Measurements from ENCODE around the gene GNG12.

GNG12 gene

GRCh38 chr1:67816095-67816475 lies 17.2 kb downstream of the GNG12 start:
- no peak for DNase-seq (ENCODE audit: extremely low read depth in 1 of 2, low read depth in 1 of 2)

GRCh38 chr1:67815303-67816094 lies 17.8 kb downstream of the GNG12 start:
- no peak for DNase-seq (ENCODE audit: extremely low read depth in 1 of 2, low read depth in 1 of 2)

- no peak for DNase-seq (ENCODE audit: extremely low read depth in 1 of 2, low read depth in 1 of 2)
These were observed 19.0 kb downstream of the GNG12 start for GRCh38 chr1:67814121-67814772.

GRCh38 chr1:67812226-67812625 lies 21.0 kb downstream of the GNG12 start:
- DNase-seq (ENCODE audit: extremely low read depth in 1 of 2, low read depth in 1 of 2): no peak

- no peak for DNase-seq (ENCODE audit: extremely low read depth in 1 of 2, low read depth in 1 of 2)
These were observed 21.5 kb downstream of the GNG12 start for GRCh38 chr1:67811781-67812180.

- DNase-seq (ENCODE audit: extremely low read depth in 1 of 2, low read depth in 1 of 2): no peak
These were observed 23.4 kb downstream of the GNG12 start for GRCh38 chr1:67809887-67810286.

- DNase-seq (ENCODE audit: extremely low read depth in 1 of 2, low read depth in 1 of 2): no peak
These were observed 26.0 kb downstream of the GNG12 start for GRCh38 chr1:67807282-67807681.

GRCh38 chr1:67804710-67805109 lies 28.6 kb downstream of the GNG12 start:
- DNase-seq (ENCODE audit: extremely low read depth in 1 of 2, low read depth in 1 of 2): no peak

GRCh38 chr1:67803380-67804279 lies 29.6 kb downstream of the GNG12 start:
- DNase-seq (ENCODE audit: extremely low read depth in 1 of 2, low read depth in 1 of 2): no peak

- DNase-seq (ENCODE audit: extremely low read depth in 1 of 2, low read depth in 1 of 2): no peak
These were observed 30.7 kb downstream of the GNG12 start for GRCh38 chr1:67802565-67802964.

GRCh38 chr1:67801903-67802302 lies 31.4 kb downstream of the GNG12 start:
- no peak for DNase-seq (ENCODE audit: extremely low read depth in 1 of 2, low read depth in 1 of 2)

- no peak for DNase-seq (ENCODE audit: extremely low read depth in 1 of 2, low read depth in 1 of 2)
These were observed 37.9 kb downstream of the GNG12 start for GRCh38 chr1:67795179-67795912.

GRCh38 chr1:67793562-67793961 lies 39.7 kb downstream of the GNG12 start:
- DNase-seq (ENCODE audit: extremely low read depth in 1 of 2, low read depth in 1 of 2): no peak

GRCh38 chr1:67792741-67793458 lies 40.4 kb downstream of the GNG12 start:
- DNase-seq (ENCODE audit: extremely low read depth in 1 of 2, low read depth in 1 of 2): no peak

GRCh38 chr1:67792103-67792502 lies 41.2 kb downstream of the GNG12 start:
- DNase-seq (ENCODE audit: extremely low read depth in 1 of 2, low read depth in 1 of 2): no peak

GRCh38 chr1:67791686-67792085 lies 41.6 kb downstream of the GNG12 start:
- DNase-seq (ENCODE audit: extremely low read depth in 1 of 2, low read depth in 1 of 2): no peak

- no peak for DNase-seq (ENCODE audit: extremely low read depth in 1 of 2, low read depth in 1 of 2)
These were observed 42.0 kb downstream of the GNG12 start for GRCh38 chr1:67791261-67791660.

GRCh38 chr1:67790201-67790692 lies 43.0 kb downstream of the GNG12 start:
- no peak for DNase-seq (ENCODE audit: extremely low read depth in 1 of 2, low read depth in 1 of 2)

- no peak for DNase-seq (ENCODE audit: extremely low read depth in 1 of 2, low read depth in 1 of 2)
These were observed 43.7 kb downstream of the GNG12 start for GRCh38 chr1:67789551-67789950.

GRCh38 chr1:67788904-67789303 lies 44.4 kb downstream of the GNG12 start:
- no peak for DNase-seq (ENCODE audit: extremely low read depth in 1 of 2, low read depth in 1 of 2)

Data from activated CD8-positive, alpha-beta memory T cell treated with anti-CD3 and anti-CD28 coated beads for 1 hour (primary cell).